Measurements from ENCODE around the gene SLC6A18. TPM values are rescaled to one million over a fixed set of nuclear protein-coding genes. Genes with fewer than 3 reads are reported as not detected.

SLC6A18 gene
- total and polyA plus RNA-seq, 9 of the 15 experiments (the other 6 are each of a cell fraction or from before 2014, with no cell fraction given) = not detected

GRCh38 chr5:1199340-1199648, 25.9 kb upstream of the SLC6A18 start (continued):
- TF ChIP-seq, protein P1, sequence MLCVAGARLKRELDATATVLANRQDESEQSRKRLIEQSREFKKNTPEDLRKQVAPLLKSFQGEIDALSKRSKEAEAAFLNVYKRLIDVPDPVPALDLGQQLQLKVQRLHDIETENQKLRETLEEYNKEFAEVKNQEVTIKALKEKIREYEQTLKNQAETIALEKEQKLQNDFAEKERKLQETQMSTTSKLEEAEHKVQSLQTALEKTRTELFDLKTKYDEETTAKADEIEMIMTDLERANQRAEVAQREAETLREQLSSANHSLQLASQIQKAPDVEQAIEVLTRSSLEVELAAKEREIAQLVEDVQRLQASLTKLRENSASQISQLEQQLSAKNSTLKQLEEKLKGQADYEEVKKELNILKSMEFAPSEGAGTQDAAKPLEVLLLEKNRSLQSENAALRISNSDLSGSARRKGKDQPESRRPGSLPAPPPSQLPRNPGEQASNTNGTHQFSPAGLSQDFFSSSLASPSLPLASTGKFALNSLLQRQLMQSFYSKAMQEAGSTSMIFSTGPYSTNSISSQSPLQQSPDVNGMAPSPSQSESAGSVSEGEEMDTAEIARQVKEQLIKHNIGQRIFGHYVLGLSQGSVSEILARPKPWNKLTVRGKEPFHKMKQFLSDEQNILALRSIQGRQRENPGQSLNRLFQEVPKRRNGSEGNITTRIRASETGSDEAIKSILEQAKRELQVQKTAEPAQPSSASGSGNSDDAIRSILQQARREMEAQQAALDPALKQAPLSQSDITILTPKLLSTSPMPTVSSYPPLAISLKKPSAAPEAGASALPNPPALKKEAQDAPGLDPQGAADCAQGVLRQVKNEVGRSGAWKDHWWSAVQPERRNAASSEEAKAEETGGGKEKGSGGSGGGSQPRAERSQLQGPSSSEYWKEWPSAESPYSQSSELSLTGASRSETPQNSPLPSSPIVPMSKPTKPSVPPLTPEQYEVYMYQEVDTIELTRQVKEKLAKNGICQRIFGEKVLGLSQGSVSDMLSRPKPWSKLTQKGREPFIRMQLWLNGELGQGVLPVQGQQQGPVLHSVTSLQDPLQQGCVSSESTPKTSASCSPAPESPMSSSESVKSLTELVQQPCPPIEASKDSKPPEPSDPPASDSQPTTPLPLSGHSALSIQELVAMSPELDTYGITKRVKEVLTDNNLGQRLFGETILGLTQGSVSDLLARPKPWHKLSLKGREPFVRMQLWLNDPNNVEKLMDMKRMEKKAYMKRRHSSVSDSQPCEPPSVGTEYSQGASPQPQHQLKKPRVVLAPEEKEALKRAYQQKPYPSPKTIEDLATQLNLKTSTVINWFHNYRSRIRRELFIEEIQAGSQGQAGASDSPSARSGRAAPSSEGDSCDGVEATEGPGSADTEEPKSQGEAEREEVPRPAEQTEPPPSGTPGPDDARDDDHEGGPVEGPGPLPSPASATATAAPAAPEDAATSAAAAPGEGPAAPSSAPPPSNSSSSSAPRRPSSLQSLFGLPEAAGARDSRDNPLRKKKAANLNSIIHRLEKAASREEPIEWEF (CRISPR knock-in tag; IDR thresholded peaks at IDR 0.05) = no peak
- TF ChIP-seq FOXK2 (conservative IDR thresholded peaks at IDR 0.05 in 1 of 2, IDR thresholded peaks at IDR 0.05 in 1 of 2; ENCODE audit: low read depth in 2 of 2) = no peak
- TF ChIP-seq FIP1L1 (IDR thresholded peaks at IDR 0.05; ENCODE audit: low read depth, low read length, poor library complexity, severe bottlenecking) = no peak
- TF ChIP-seq CHD1 (IDR thresholded peaks at IDR 0.05; ENCODE audit: low read length) = no peak
- TF ChIP-seq ZNF311 (CRISPR knock-in tag; IDR thresholded peaks at IDR 0.05) = no peak
- TF ChIP-seq BACH1 (tag; IDR thresholded peaks at IDR 0.05) = no peak
- TF ChIP-seq, protein P2, sequence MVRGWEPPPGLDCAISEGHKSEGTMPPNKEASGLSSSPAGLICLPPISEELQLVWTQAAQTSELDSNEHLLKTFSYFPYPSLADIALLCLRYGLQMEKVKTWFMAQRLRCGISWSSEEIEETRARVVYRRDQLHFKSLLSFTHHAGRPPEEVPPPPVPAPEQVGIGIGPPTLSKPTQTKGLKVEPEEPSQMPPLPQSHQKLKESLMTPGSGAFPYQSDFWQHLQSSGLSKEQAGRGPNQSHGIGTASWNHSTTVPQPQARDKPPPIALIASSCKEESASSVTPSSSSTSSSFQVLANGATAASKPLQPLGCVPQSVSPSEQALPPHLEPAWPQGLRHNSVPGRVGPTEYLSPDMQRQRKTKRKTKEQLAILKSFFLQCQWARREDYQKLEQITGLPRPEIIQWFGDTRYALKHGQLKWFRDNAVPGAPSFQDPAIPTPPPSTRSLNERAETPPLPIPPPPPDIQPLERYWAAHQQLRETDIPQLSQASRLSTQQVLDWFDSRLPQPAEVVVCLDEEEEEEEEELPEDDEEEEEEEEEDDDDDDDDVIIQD (CRISPR knock-in tag; IDR thresholded peaks at IDR 0.05) = no peak
- no peak for TF ChIP-seq NFE2L1 (tag; IDR thresholded peaks at IDR 0.05; ENCODE audit: borderline replicate concordance, low read depth)
- TF ChIP-seq ZNF436 (CRISPR knock-in tag; IDR thresholded peaks at IDR 0.05) = no peak
- TF ChIP-seq IRF9 (tag; IDR thresholded peaks at IDR 0.05) = no peak
- no peak for TF ChIP-seq SAFB (IDR thresholded peaks at IDR 0.05; ENCODE audit: borderline replicate concordance, low read depth, low read length)

All from K562 (cell line).